Raji (cell line): ENCODE data around the gene HES1.
A peak's percentile ranks its signal among the peaks of the same experiment; 100 is the strongest.

Experiments
- POLR2A ChIP-seq: IDR thresholded peaks from 2 replicates; pipeline ENCODE4 v1.6.1; 2011; ENCODE audit warnings: low read depth, low read length, control low read depth; ENCODE audit not compliant: insufficient read depth

HES1 gene, protein sequence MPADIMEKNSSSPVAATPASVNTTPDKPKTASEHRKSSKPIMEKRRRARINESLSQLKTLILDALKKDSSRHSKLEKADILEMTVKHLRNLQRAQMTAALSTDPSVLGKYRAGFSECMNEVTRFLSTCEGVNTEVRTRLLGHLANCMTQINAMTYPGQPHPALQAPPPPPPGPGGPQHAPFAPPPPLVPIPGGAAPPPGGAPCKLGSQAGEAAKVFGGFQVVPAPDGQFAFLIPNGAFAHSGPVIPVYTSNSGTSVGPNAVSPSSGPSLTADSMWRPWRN

DNA sequence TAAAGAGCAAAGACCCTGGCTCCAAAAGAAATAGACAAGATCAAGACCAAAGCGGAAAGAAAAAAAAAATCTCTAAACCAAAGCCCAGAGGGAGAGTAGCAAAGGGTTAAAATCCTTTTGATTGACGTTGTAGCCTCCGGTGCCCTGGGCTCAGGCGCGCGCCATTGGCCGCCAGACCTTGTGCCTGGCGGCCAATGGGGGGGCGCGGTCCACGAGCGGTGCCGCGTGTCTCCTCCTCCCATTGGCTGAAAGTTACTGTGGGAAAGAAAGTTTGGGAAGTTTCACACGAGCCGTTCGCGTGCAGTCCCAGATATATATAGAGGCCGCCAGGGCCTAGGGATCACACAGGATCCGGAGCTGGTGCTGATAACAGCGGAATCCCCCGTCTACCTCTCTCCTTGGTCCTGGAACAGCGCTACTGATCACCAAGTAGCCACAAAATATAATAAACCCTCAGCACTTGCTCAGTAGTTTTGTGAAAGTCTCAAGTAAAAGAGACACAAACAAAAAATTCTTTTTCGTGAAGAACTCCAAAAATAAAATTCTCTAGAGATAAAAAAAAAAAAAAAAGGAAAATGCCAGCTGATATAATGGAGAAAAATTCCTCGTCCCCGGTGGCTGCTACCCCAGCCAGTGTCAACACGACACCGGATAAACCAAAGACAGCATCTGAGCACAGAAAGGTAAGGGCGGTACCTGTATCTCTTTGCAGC lies at the start of gene HES1:
Gene HES1 (plus strand): TSS at position 343 of the 713 bp plus-strand sequence. CDS start 233 bp downstream, at position 576.
- TF ChIP-seq POLR2A: peak; percentile 92

DNA sequence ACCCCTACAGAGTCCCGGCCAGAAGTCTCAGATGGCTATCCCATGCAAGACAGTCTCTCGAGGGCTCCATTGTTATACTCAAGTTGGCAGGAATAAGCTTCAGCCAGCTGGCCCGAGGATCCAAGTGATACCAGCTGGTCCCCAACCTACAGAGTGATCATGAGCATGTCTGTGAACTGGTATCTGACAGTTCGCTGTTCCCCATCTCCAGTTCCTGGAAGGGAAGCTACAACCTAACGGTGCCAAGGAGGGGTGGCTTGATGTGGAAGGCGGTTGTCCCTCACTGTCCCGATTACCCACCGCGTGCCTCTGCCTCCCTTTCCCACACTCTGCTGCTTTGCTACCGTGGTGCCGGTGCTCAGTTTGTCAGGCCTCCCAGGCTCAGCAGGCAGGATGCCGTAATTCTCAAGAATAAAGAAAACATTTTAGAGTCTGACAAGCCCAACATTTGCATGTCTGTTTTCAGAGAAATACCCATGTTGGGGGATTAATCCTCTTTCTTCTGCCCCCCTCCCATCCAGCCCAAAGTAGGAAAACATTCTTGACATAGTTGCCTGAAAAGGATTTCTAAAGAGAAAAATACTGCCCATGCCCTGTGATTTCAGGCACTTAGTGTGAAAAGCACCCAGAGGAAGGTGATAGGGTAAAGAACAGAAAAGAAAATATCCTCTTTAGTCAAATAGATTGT lies 49.4 kb upstream of the HES1 start:
- TF ChIP-seq POLR2A: no peak

DNA sequence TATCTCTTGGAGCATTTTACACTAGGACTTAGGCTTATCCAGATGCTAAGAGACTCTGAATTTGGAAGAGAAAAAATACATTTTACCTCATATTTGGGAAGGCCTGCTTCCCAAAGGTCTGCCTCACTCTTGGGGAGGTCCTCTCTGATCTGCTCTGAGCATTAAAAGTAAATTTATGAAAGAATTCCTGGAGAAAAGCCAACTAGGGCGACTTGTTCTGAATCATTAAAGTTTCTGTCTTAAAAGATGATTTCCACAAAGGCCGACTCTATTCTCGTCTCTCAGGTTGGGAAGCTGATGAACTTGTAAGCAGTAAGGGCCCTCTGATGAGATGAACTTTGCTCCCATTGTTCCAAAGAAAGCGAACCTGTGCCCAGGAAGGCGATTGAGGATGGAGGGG lies 48.7 kb upstream of the HES1 start:
- TF ChIP-seq POLR2A: no peak

DNA sequence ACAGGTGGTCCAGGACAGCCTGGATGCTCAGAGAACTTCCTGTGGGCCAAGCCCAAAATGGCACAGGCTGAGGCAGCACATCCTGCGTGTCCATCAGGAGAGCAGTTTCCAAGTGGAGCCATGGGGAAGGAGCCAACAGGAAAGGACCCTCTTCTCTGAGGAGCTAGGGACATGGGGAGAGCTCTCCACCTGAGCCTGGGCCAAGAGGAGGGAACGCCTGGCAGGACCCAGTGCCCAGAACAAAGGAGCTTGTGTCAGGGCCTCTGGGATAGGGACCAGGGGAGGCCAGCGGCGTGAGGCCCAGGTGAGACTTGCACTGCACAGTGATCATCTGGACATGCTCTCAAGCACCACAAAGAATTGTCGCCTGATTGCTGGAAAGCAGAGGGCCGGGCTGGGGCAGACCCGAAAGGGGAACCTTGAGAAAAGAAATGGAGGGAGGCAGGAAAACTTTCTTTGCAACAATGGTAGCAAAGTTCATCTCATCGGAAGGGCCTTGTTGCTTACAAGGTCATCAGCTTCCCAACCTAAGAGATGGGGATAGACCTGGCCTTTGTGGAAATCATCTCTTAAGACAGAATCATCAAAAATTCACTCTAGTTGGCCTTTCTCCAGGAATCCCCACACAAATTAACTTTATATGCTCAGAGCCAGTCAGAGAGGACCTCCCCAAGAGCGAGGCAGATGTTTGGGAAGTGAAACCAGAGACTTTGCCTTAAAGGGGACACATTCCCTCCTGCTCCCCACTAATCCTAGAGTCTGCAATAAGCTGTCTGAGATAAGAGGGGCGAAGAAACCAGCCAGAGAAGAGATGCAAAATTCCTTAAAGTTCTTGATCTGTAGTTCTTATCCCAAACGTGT lies 47.7 kb upstream of the HES1 start:
- no peak for TF ChIP-seq POLR2A

DNA sequence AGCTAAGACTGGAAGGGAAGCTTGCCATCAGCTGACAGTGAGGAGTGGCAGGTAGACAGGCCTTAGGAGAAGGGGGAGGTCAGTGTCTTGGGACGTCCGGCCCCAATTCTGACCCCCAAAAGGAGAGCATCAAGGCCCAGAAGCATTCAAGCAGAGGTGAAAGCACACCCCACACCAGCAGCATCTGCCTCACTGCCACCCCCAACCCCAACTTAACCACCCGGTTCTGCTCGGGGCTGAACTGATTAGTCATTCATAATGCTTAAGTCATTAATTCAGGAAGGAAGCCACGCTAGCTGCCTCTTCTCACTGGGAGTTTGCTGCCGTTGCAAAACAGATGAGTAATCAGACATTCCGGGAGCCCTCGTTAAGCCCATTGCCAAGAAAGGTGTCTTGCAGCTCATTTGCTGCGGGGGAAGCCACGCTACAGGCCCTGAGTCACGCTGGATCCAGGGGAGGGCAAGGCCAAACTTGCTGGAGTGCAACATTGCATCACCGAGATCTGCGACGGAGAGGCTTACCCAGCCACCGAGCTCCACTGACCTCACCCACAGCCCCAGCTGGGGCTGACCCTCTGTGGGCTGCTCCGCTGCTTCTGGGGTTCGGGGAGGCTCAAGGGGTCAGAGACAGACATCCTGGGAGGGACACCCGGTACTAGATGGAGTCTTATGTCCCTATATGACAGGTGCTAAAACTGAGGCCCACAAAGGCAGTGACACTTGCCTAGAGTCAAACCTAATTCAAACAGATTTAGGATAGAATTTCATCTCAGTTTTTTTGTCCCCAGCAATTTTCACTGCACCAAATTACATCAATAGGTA lies 46.4 kb upstream of the HES1 start:
- no peak for TF ChIP-seq POLR2A

DNA sequence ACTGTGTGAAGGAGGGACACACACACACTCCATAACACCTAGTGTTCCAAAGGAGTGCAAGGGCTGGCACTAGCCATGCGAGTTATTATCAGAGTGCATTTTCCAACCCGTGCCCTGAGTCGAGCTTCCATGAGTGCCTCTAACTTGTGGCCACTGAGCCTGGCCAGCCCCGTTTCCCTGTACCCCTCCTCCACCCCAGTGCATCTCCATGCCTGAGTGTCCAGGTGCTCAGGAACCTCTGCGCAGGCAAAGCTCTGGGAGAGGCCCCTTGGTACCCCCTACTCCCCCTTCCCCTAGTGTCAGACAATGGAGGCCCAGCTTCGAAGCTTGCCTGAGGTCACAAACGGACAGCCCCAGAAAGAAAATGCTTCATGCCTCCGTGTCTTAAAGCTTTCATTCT lies 45.2 kb upstream of the HES1 start:
- TF ChIP-seq POLR2A: no peak

DNA sequence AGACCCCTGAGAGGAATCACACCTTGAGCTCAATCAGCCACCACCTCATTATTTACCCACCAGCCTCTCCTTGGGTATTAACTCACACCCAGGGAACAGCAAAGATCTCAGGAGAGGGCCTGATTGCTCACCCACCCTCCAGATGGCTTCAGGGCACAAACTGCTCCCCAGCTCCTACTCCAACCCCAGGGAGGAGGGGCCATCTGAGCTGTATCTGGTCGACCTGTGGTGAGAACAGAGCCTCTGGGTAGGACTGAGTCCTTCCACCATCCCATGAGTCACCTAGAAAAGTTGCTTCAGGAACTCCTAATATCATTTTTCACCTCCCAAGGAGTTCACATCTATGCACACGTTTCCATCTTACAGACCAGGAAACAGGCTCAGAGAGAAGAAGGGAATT lies 44.8 kb upstream of the HES1 start:
- TF ChIP-seq POLR2A: no peak

DNA sequence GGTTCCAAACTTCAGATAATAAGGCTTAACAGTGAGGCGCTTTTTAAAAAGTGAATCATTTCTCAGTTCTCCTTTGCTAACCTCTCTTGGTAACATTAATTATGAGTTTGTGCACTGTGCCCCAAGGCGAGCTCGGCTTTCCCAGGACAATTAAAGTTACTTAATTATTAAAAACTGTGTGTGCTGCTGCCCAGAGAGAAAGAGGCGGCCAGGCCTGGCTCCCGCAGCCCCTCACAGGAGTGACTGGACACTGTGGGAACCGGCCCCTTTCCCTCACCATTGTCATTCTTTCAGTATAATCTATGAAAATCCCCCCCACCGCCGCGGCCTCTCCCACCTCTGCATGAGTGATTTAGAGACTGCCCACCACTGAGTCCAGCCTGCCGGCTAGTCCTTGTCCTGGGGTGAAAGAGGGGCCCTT lies 43.1 kb upstream of the HES1 start:
- no peak for TF ChIP-seq POLR2A

DNA sequence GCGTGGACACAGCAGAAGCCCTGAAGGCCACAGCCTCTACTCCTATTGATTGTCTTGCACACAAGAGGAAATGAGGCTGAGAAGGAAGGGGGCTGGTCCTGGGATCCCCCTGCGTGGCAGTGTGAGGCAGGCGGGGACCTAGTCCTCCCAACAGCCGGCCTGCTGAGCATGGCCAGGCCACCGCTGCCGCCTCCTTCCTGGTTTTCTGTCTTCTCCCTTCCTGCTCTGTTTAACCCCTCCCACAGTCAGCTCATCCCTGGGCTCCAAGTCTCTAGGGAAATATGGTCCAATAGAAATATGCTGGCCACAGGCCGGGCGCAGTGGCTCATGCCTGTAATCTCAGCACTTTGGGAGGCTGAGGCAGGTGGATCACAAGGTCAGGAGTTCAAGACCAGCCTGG lies 42.1 kb upstream of the HES1 start:
- TF ChIP-seq POLR2A: no peak

DNA sequence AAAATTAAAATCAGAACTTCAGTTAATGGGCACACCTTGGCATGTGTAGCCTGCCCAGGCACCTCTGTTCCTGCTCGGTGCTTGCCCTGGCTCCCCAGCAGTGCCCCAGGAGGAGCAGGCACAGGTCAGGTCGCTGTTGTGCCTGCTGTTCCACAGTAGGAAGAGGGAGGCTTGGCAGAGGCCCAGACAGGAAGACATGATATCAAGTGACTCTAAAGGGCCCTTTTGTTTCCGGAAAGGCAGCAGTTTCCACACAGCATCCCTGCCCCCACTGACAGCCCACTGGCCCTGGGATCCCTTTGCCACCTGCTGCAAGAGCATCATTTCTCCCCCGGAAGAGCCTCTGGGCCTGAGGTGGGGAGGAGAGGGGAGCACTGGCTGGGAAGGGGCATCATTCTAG lies 40.5 kb upstream of the HES1 start:
- TF ChIP-seq POLR2A: no peak

DNA sequence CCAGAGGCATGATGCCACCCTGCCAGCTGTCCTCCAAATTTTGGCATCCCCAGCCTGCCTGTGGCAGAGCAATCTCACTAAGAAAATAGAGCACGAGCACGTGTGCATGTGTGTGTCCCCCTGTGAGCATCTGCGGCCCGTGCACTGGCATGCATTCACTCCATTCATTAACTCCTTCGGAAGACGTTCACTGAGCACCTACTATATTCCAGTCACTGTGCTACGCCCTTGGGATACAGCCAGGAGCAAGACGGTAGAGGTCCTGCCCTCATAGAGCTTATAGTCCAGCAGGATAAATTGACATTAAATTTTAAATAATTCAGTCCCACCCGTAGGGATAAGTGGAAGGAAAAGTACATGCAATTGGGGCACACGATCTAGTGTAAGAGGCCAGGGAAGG lies 40.0 kb upstream of the HES1 start:
- TF ChIP-seq POLR2A: no peak

DNA sequence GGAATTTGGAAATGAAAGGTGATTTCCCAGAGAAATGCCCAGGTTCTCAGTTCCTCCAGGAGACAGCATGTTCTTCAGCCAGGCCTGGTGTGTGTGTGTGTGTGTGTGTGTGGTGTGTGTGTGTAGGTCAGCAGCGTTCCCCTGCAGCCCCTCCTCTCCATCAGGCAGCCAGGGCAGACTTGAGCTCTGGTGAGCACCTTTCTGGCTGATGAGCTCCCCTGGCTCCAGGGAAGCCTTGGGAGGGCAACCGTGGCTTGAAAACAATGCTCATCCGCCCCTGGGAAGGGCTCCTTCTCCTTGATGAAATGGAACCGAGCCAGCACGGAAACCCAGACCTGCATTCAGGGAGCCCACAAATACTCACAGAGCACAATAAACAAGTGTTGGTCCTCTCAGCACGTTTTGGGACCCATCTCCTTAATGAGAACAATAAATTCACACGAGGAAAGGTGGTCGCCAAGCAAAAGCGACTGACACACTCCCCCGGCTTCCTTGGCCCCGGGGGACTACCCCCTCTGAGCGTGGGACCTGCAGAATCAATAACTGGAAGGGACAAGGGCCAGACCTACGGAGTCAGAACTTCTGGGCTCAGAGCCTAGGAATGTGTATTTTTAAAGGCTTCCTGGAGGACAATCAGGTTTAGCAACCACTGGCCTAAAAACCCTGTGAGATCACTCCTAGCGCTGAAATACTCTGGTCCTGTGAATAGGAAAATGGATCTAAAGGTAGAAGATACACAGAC lies 38.6 kb upstream of the HES1 start:
- no peak for TF ChIP-seq POLR2A

DNA sequence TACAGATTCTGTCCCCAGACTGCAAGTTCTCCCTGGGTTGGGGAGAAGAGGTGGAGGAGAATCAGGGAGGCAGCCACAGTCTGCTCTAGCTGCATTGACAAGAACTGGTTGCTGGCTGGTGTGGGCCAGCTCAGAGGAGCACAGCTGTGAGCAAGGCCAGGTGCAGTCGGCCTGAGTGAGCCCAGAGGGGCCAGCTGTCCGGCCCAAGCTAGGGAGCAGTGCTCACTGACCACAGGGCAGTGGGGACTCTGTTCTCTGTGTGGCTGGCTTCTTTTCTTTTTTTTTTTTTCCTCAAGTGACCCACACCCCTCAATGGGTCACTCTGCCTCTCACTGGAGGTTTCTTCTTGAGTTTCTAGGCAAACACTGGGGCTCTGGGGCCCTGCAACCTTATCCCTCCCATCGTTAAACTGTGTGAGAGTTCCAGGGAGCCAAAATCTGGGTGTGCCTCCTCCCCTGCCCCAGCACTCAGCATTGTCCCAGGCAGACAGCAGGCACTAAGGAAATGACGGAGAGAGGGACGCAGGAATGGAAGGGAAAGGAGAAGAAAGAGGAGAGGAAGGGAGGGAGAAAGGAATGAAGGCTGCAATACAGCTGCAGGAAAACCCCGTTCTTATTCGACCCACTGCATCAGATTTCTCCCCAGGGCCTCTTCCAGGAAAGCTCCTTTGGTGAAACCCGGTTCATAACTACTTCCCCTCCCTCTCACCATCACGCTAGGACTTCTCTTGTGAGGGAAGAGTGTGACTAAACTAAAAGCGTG lies 37.7 kb upstream of the HES1 start:
- TF ChIP-seq POLR2A: no peak
